Parathyroid adenoma (tissue), 2 donors: ENCODE measurements around the gene ACR.

Experiments
- H2AFZ ChIP-seq: fragments of 300-600 bp; sonication (generic); one replicate; pipeline ENCODE4 v1.7.0; 2017; ENCODE audit warnings: antibody characterized with exemption, mild to moderate bottlenecking
- H3K27ac ChIP-seq: fragments of 300-600 bp; sonication (generic); one replicate; pipeline ENCODE4 v1.7.0; 2017
- H3K27me3 ChIP-seq: fragments of 300-600 bp; sonication (generic); one replicate; pipeline ENCODE4 v1.7.0; 2017; ENCODE audit warnings: low read length; ENCODE audit not compliant: control insufficient read depth, insufficient read depth
- H3K36me3 ChIP-seq: fragments of 300-600 bp; sonication (generic); one replicate; pipeline ENCODE4 v1.7.0; 2017; ENCODE audit warnings: low read length; ENCODE audit not compliant: control insufficient read depth, insufficient read depth
- H3K4me1 ChIP-seq: fragments of 300-600 bp; sonication (generic); one replicate; pipeline ENCODE4 v1.7.0; 2017; ENCODE audit warnings: control low read depth
- H3K4me2 ChIP-seq: fragments of 300-600 bp; sonication (generic); one replicate; pipeline ENCODE4 v1.7.0; 2017; ENCODE audit warnings: low read length
- H3K4me3 ChIP-seq: fragments of 300-600 bp; sonication (generic); one replicate; pipeline ENCODE4 v1.7.0; 2017; ENCODE audit warnings: low read depth, low read length
- H3K79me2 ChIP-seq: fragments of 300-600 bp; sonication (generic); one replicate; pipeline ENCODE4 v1.7.0; 2017; ENCODE audit warnings: control low read depth
- H3K9ac ChIP-seq: fragments of 300-600 bp; sonication (generic); one replicate; pipeline ENCODE4 v1.7.0; 2017; ENCODE audit warnings: mild to moderate bottlenecking
- H3K9me3 ChIP-seq: fragments of 300-600 bp; sonication (generic); one replicate; pipeline ENCODE4 v1.7.0; 2017; ENCODE audit warnings: low read length; ENCODE audit not compliant: control insufficient read depth
- CTCF ChIP-seq: fragments of 300-600 bp; sonication (generic); IDR thresholded peaks from one replicate; pipeline ENCODE4 v1.7.0; 2017; ENCODE audit warnings: antibody characterized with exemption, mild to moderate bottlenecking
- donor health status: primary hyperparathyroidism.

ACR gene

GRCh38 chr22:50710221-50710620, 27.8 kb upstream of the ACR start:
- Histone ChIP-seq H3K79me2 (no peaks in the 10 kb centered on the region), H3K27ac (no peak overlapping the region), H3K4me2 (no peak overlapping the region), H3K4me3 (no peak overlapping the region), H3K27me3 (no peaks in the 10 kb centered on the region), H3K4me1 (no peaks in the 10 kb centered on the region), H2AFZ (no peak overlapping the region), H3K9me3 (no peaks in the 10 kb centered on the region), H3K9ac (no peak overlapping the region), H3K36me3 (no peaks in the 10 kb centered on the region)
- TF ChIP-seq CTCF, result no peak

GRCh38 chr22:50710886-50711285, 27.1 kb upstream of the ACR start:
- Histone ChIP-seq H3K4me3 (no peak overlapping the region), H3K4me2 (no peak overlapping the region), H2AFZ (no peak overlapping the region), H3K4me1 (no peaks in the 10 kb centered on the region), H3K9ac (no peak overlapping the region), H3K27me3 (no peaks in the 10 kb centered on the region), H3K36me3 (no peaks in the 10 kb centered on the region), H3K79me2 (no peaks in the 10 kb centered on the region), H3K27ac (no peak overlapping the region), H3K9me3 (no peaks in the 10 kb centered on the region)
- no peak for TF ChIP-seq CTCF

- Histone ChIP-seq H3K79me2 (no peaks in the 10 kb centered on the region), H3K4me1 (no peaks in the 10 kb centered on the region), H3K4me3 (no peak overlapping the region), H3K27ac (no peak overlapping the region), H3K4me2 (no peak overlapping the region), H3K9ac (no peak overlapping the region), H3K9me3 (no peaks in the 10 kb centered on the region), H3K36me3 (no peaks in the 10 kb centered on the region), H2AFZ (no peak overlapping the region), H3K27me3 (no peaks in the 10 kb centered on the region)
- no peak for TF ChIP-seq CTCF
These were observed 26.3 kb upstream of the ACR start for GRCh38 chr22:50711446-50712340.

- Histone ChIP-seq H2AFZ (no peak overlapping the region), H3K4me3 (no peak overlapping the region), H3K27ac (no peak overlapping the region), H3K9me3 (no peaks in the 10 kb centered on the region), H3K9ac (no peak overlapping the region), H3K79me2 (no peaks in the 10 kb centered on the region), H3K4me2 (no peak overlapping the region), H3K4me1 (no peaks in the 10 kb centered on the region), H3K36me3 (no peaks in the 10 kb centered on the region), H3K27me3 (no peaks in the 10 kb centered on the region)
- no peak for TF ChIP-seq CTCF
These were observed 25.5 kb upstream of the ACR start for GRCh38 chr22:50712341-50713007.
